ENCODE measurements around the gene RTN4RL2. TPM values are rescaled to one million over a fixed set of nuclear protein-coding genes. Genes with fewer than 3 reads are reported as not detected.

Gene RTN4RL2
- polyA plus RNA-seq, 3 donors = 0.40 to 0.53 (median 0.44) TPM

- peak overlapping the region; percentile 12 to 73 (median 68) for H3K4me3 ChIP-seq (replicated peaks in 1 of 3; ENCODE audit: low read depth in 2 of 3, low read length in 3 of 3)
- Mint-ChIP-seq H3K4me3 (peak overlapping the region; percentile 83 to 89), H3K9me3 (no peaks in the 10 kb centered on the region), H3K27me3 (ENCODE audit: low read depth in 3 of 3) (peaks cover 0 to 4% (median 2%) of the 10 kb centered on the region in 3 donors), H3K27ac (peak overlapping the region; percentile 96 to 99 (median 98)), H3K4me1 (peaks cover 60% of the 10 kb centered on the region), H3K36me3 (peaks cover 55 to 56% of the 10 kb centered on the region in 2 donors)
- peaks cover 41 to 52% of the 10 kb centered on the region in 2 donors for H3K4me1 ChIP-seq (ENCODE audit: control insufficient read depth in 1 of 2, insufficient read depth in 2 of 2, low read length in 2 of 2)
- H2AFZ ChIP-seq (ENCODE audit: insufficient read depth, low read depth, low read length, poor library complexity, severe bottlenecking) = no peak overlapping the region
- intact Hi-C loops (cut with micrococcal nuclease) = no loop called here
- no peak for TF ChIP-seq CTCF (IDR thresholded peaks at IDR 0.05)
- H3K27me3 ChIP-seq (ENCODE audit: control insufficient read depth in 2 of 2, insufficient read depth in 2 of 2, low read length in 2 of 2) = no peaks in the 10 kb centered on the region
- H3K4me2 ChIP-seq (replicated peaks; ENCODE audit: extremely low read depth, low read length, poor library complexity, severe bottlenecking) = peak overlapping the region; percentile 73
- 77% methylated on average over 5 of the region's 9 CpGs for WGBS (ENCODE audit: insufficient coverage)
- H4K20me1 ChIP-seq (ENCODE audit: insufficient read depth, low read length) = peaks cover 48% of the 10 kb centered on the region
- no peaks in the 10 kb centered on the region for H3K9me3 ChIP-seq (replicated peaks in 1 of 2; ENCODE audit: control insufficient read depth in 1 of 2, insufficient read depth in 1 of 2, low read length in 2 of 2)
- H3K79me2 ChIP-seq (ENCODE audit: insufficient read depth, low read length) = peaks cover 76% of the 10 kb centered on the region
- peak overlapping the region; percentile 96 to 98 for H3K27ac ChIP-seq (ENCODE audit: low read depth in 1 of 2, low read length in 2 of 2)
- peaks cover 42 to 51% of the 10 kb centered on the region in 2 donors for H3K36me3 ChIP-seq (replicated peaks in 1 of 2; ENCODE audit: control insufficient read depth in 1 of 2, insufficient read depth in 2 of 2, low read length in 2 of 2)
- no peak for DNase-seq
- H3K9ac ChIP-seq (ENCODE audit: insufficient read depth, low read length, poor library complexity, severe bottlenecking) = peak overlapping the region; percentile 93
Observed at GRCh38 chr11:57424137-57424791, 36.1 kb upstream of the RTN4RL2 start.

- Histone ChIP-seq H4K20me1 (ENCODE audit: insufficient read depth, low read length) (peaks cover 41% of the 10 kb centered on the region), H3K27ac (ENCODE audit: low read depth in 1 of 2, low read length in 2 of 2) (peak overlapping the region; percentile 96 to 98), H3K9me3 (replicated peaks in 1 of 2; ENCODE audit: control insufficient read depth in 1 of 2, insufficient read depth in 1 of 2, low read length in 2 of 2) (no peaks in the 10 kb centered on the region), H3K4me3 (replicated peaks in 1 of 3; ENCODE audit: low read depth in 2 of 3, low read length in 3 of 3) (peak overlapping the region; percentile 68 to 86 (median 73)), H3K36me3 (replicated peaks in 1 of 2; ENCODE audit: control insufficient read depth in 1 of 2, insufficient read depth in 2 of 2, low read length in 2 of 2) (peaks cover 37 to 44% of the 10 kb centered on the region in 2 donors), H3K4me2 (replicated peaks; ENCODE audit: extremely low read depth, low read length, poor library complexity, severe bottlenecking) (peak overlapping the region; percentile 73), H3K9ac (ENCODE audit: insufficient read depth, low read length, poor library complexity, severe bottlenecking) (peak overlapping the region; percentile 93), H3K4me1 (ENCODE audit: control insufficient read depth in 1 of 2, insufficient read depth in 2 of 2, low read length in 2 of 2) (peaks cover 41 to 49% of the 10 kb centered on the region in 2 donors), H3K79me2 (ENCODE audit: insufficient read depth, low read length) (peaks cover 69% of the 10 kb centered on the region), H2AFZ (ENCODE audit: insufficient read depth, low read depth, low read length, poor library complexity, severe bottlenecking) (no peak overlapping the region), H3K27me3 (ENCODE audit: control insufficient read depth in 2 of 2, insufficient read depth in 2 of 2, low read length in 2 of 2) (no peaks in the 10 kb centered on the region)
- TF ChIP-seq CTCF (IDR thresholded peaks at IDR 0.05) = no peak
- Mint-ChIP-seq H3K27me3 (ENCODE audit: low read depth in 3 of 3) (peaks cover 0 to 4% (median 2%) of the 10 kb centered on the region in 3 donors), H3K36me3 (peaks cover 49 to 51% of the 10 kb centered on the region in 2 donors), H3K9me3 (no peaks in the 10 kb centered on the region), H3K4me1 (peaks cover 59% of the 10 kb centered on the region), H3K27ac (peak overlapping the region; percentile 96 to 99 (median 98)), H3K4me3 (peak overlapping the region; percentile 83 to 89)
- 10% methylated on average over 15 of the region's 15 CpGs for WGBS (ENCODE audit: insufficient coverage)
- peak; percentile 97 to 100 (median 97) for DNase-seq
- intact Hi-C loops (cut with micrococcal nuclease) = loop anchor here in 1 of 2 donors (1.0 kb wide), 1 partner anchor 9 kb away; no protein-coding TSS in a partner anchor
Observed at GRCh38 chr11:57424792-57425564, 35.4 kb upstream of the RTN4RL2 start.

All from CD14-positive monocyte (primary cell).